ENCODE data around the gene ADGRG6.

- TF ChIP-seq CTCF (conservative IDR thresholded peaks at IDR 0.05; ENCODE audit: low read length) = no peak
- no peak for TF ChIP-seq EZH2phosphoT487 (IDR thresholded peaks at IDR 0.05; ENCODE audit: borderline replicate concordance)
Observed at GRCh38 chr6:142313284-142313683, 11.5 kb downstream of the ADGRG6 start.
